K562 (cell line): ENCODE data around the gene GALNT5. TPM values are rescaled to one million over a fixed set of nuclear protein-coding genes. Genes with fewer than 3 reads are reported as not detected.

Experiments
- ATAC-seq: fragments of 200-7000 bp; cut with Tn5 transposase; 3 replicates; pipeline ENCODE4 v1.9.1; 2020; ENCODE audit warnings: moderate library complexity
- BruUV-seq: library from RNA; stranded (reverse); fragments of 400-500 nt; replicated peaks from 2 replicates; lab custom pipeline; 2021; lab: Mats Ljungman, UMichigan
- CTCF ChIA-PET: fragments of 300-600 bp; formaldehyde crosslinking; extraction: SDS; loops from one replicate; lab custom pipeline; 2021; ENCODE audit warnings: low intra/inter-chr PET ratio; lab: Yijun Ruan, JAX
- POLR2A ChIA-PET: fragments of 300-600, 350-650 bp; sonication (Branson Sonifier 250); formaldehyde crosslinking; extraction: SDS; loops from one replicate; lab custom pipeline; 2021; ENCODE audit warnings: antibody characterized with exemption, inconsistent platforms; lab: Yijun Ruan, JAX
- DNase-seq, 4 experiments: peaks; one replicate each; pipeline versions ENCODE4 v3.0.0 to v3.0.0-alpha.2; 2011 to 2018; ENCODE audit warnings: low spot score in 3 of 4, mixed read lengths in 3 of 4; ENCODE audit errors: extremely low read depth in 1 of 4
- FAIRE-seq: peaks from 2 replicates; lab custom pipeline; 2011; peaks lifted over from hg19 to GRCh38; lab: Jason Lieb, UNC
- H2AFZ ChIP-seq: 2 replicates; pipeline ENCODE4 v1.6.0; 2011; ENCODE audit warnings: low read depth, low read length, control low read depth, inconsistent platforms
- H3K27ac ChIP-seq: fragments of 200-600 bp; 3 replicates; pipeline ENCODE4 v1.8.0; 2011; ENCODE audit warnings: low read depth, mild to moderate bottlenecking, control low read depth, inconsistent platforms, low read length, moderate library complexity, mixed read lengths; ENCODE audit errors: extremely low read depth
- H3K27me3 ChIP-seq, 2 experiments: fragments of 300-600 bp in 1 of 2; 2 replicates in 1 of 2; 3 replicates in 1 of 2; pipeline versions ENCODE4 v1.6.0 to v1.8.0; 2011; ENCODE audit warnings: inconsistent platforms in 2 of 2, low read length in 2 of 2, mild to moderate bottlenecking in 1 of 2, mixed read lengths in 1 of 2, moderate library complexity in 1 of 2; ENCODE audit not compliant: control insufficient read depth in 2 of 2, insufficient read depth in 2 of 2
- H3K36me3 ChIP-seq: fragments of 300-600 bp; 3 replicates; pipeline ENCODE4 v1.8.0; 2011; ENCODE audit warnings: mild to moderate bottlenecking, low read length, inconsistent platforms; ENCODE audit not compliant: control insufficient read depth, insufficient read depth
- H3K4me1 ChIP-seq, 2 experiments: fragments of 200-600 bp in 1 of 2; replicated peaks in 1 of 2; 2 replicates in 1 of 2; 3 replicates in 1 of 2; pipeline versions ENCODE4 v1.5.1 to v1.8.0; 2011; ENCODE audit warnings: inconsistent platforms in 2 of 2, low read length in 2 of 2, mild to moderate bottlenecking in 1 of 2, mixed read lengths in 1 of 2, moderate library complexity in 1 of 2; ENCODE audit not compliant: control insufficient read depth in 2 of 2, insufficient read depth in 2 of 2
- H3K4me2 ChIP-seq: 2 replicates; pipeline ENCODE4 v1.6.1; 2011; ENCODE audit warnings: low read length, control low read depth, inconsistent platforms, mixed read lengths; ENCODE audit not compliant: insufficient read depth
- H3K4me3 ChIP-seq: fragments of 200-600 bp; sonication (generic), shearing (Covaris generic); 2 replicates; pipeline ENCODE4 v1.5.1; 2016; ENCODE audit warnings: control low read depth, inconsistent platforms
- H3K79me2 ChIP-seq: fragments of 200-600 bp; 3 replicates; pipeline ENCODE4 v1.8.0; 2011; ENCODE audit warnings: low read length, inconsistent platforms; ENCODE audit not compliant: control insufficient read depth, insufficient read depth
- H3K9ac ChIP-seq, 2 experiments: 2 replicates each; pipeline versions ENCODE4 v1.6.0 to v1.6.1; 2011; ENCODE audit warnings: low read depth in 2 of 2, low read length in 2 of 2, control low read depth in 1 of 2, inconsistent platforms in 1 of 2, mild to moderate bottlenecking in 1 of 2, mixed read lengths in 1 of 2; ENCODE audit not compliant: insufficient read depth in 1 of 2
- H3K9me1 ChIP-seq: one replicate; pipeline ENCODE4 v1.6.0; 2011; ENCODE audit warnings: inconsistent platforms, mild to moderate bottlenecking, low read length, moderate library complexity; ENCODE audit not compliant: control insufficient read depth, insufficient read depth
- H3K9me3 ChIP-seq: replicated peaks from 2 replicates; pipeline ENCODE4 v1.5.1; 2011; ENCODE audit warnings: low read depth, low read length, inconsistent platforms; ENCODE audit not compliant: control insufficient read depth, insufficient read depth
- H4K20me1 ChIP-seq: replicated peaks from 2 replicates; pipeline ENCODE4 v1.6.1; 2011; ENCODE audit warnings: low read length, inconsistent platforms, mixed read lengths; ENCODE audit not compliant: control insufficient read depth, insufficient read depth
- CHD7 ChIP-seq: fragments of 200-600 bp; sonication (generic); IDR thresholded peaks from one replicate; pipeline ENCODE4 v1.6.1; 2012; ENCODE audit warnings: mild to moderate bottlenecking, low read depth, low read length, inconsistent platforms
- ELK1 ChIP-seq: sonication (generic); formaldehyde crosslinking; IDR thresholded peaks from 2 replicates; pipeline ENCODE4 v1.8.1; 2022; ENCODE audit warnings: missing genetic modification reagents
- LARP7 ChIP-seq: fragments of 450-650 bp; IDR thresholded peaks from 2 replicates; pipeline ENCODE4 v1.6.1; 2016
- MTF1 ChIP-seq: fragments of 250-450 bp; sonication (Bioruptor Pico); IDR thresholded peaks from 2 replicates; pipeline ENCODE4 v1.9.0; 2021; ENCODE audit warnings: moderate library complexity, mild to moderate bottlenecking, inconsistent platforms, borderline replicate concordance
- PCBP1 ChIP-seq: fragments of 200-400 bp; formaldehyde crosslinking; IDR thresholded peaks from 2 replicates; pipeline ENCODE4 v1.6.1; 2018; ENCODE audit warnings: mild to moderate bottlenecking, low read depth, low read length; ENCODE audit not compliant: poor library complexity, severe bottlenecking
- SREBF2 ChIP-seq: sonication (generic); formaldehyde crosslinking; IDR thresholded peaks from 2 replicates; pipeline ENCODE4 v1.4.0; 2020; ENCODE audit warnings: mild to moderate bottlenecking, missing genetic modification reagents
- SRSF1 ChIP-seq: fragments of 200-400 bp; formaldehyde crosslinking; IDR thresholded peaks from 2 replicates; pipeline ENCODE4 v1.6.1; 2017; ENCODE audit warnings: mild to moderate bottlenecking, low read depth, low read length, moderate library complexity
- ZNF699 ChIP-seq: fragments of 250-450 bp; sonication (Bioruptor Pico); IDR thresholded peaks from 2 replicates; pipeline ENCODE4 v1.8.0; 2021; ENCODE audit warnings: mild to moderate bottlenecking, moderate library complexity; ENCODE audit not compliant: insufficient replicate concordance
- WGBS: fragments of 100-300 bp; shearing (Covaris generic); methylation state at CpG from one replicate; pipeline ENCODE4 v1.1.6; 2016; ENCODE audit warnings: low coverage, mixed read lengths; ENCODE audit not compliant: insufficient coverage; ENCODE audit errors: missing lambda C conversion rate; 5-methylcytosine and 5-hydroxymethylcytosine counted together
- in situ Hi-C: fragments of 300-500 bp; cut with MboI; formaldehyde crosslinking; loops from 4 replicates; pipeline ENCODE4 v1.15.0; 2018; ENCODE audit warnings: inconsistent platforms, mixed read lengths
- intact Hi-C: fragments of 100-400 bp; cut with micrococcal nuclease; formaldehyde crosslinking; loops from 2 replicates; pipeline ENCODE4 v1.14.2; 2022
- polyA plus RNA-seq, 8 experiments: library from polyadenylated mRNA; depleted of rRNA in 4 of 8; stranded (reverse) in 5 of 8; unstranded in 3 of 8; fragments of >200 nt; fragmentation: Nextera tagmentation in 2 of 8; fragmentation: Illumina TruSeq in 1 of 8; extraction: Ambion mirVana in 2 of 8; extraction: Trizol in 1 of 8; gene quantifications; 2 replicates each; pipeline versions ENCODE4 v1.2.1 to v1.2.3, GENCODE V29; 2011 to 2014; ENCODE audit warnings: inconsistent platforms in 1 of 8, missing spikeins in 1 of 8
- total RNA-seq, 7 experiments: library from RNA; depleted of rRNA in 6 of 7; stranded (reverse); fragments of >200 nt in 6 of 7; fragmentation: Illumina TruSeq in 2 of 7; extraction: Trizol in 2 of 7; gene quantifications; 2 replicates each; pipeline versions ENCODE4 v1.2.1 to v1.2.3, GENCODE V29; 2011 to 2021; ENCODE audit warnings: low replicate concordance in 1 of 7

Gene GALNT5
- total and polyA plus RNA-seq, 9 of the 15 experiments (the other 6 are each of a cell fraction or from before 2014, with no cell fraction given), result 21.6 to 73.0 (median 54.7) TPM

GRCh38 chr2:157296958-157297357, 39.5 kb downstream of the GALNT5 start:
- no peaks in the 10 kb centered on the region for H3K9me3 ChIP-seq
- DNase-seq, result no peak
- H3K27ac ChIP-seq, result no peak overlapping the region
- in situ Hi-C loops (no loop called here), intact Hi-C loops (no loop called here)
- H2AFZ ChIP-seq, result no peak overlapping the region
- no peak for ATAC-seq
- H3K4me3 ChIP-seq, result no peak overlapping the region
- peaks cover 0 to 8% of the 10 kb centered on the region in 2 experiments; a peak in 1 of 5 replicates for H3K4me1 ChIP-seq
- H3K27me3 ChIP-seq, result no peaks in the 10 kb centered on the region
- 98% methylated on average over 4 of the region's 4 CpGs for WGBS
- peaks cover 76% of the 10 kb centered on the region for H3K36me3 ChIP-seq
- CTCF ChIA-PET, result no interaction called here
- H3K4me2 ChIP-seq, result no peak overlapping the region
- no peak for TF ChIP-seq ZNF699 (CRISPR knock-in tag)
- TF ChIP-seq PCBP1, result no peak
- no peak for TF ChIP-seq SREBF2 (CRISPR knock-in tag)
- no peak for TF ChIP-seq MTF1 (CRISPR knock-in tag)
- no peak for TF ChIP-seq CHD7
- no peak for TF ChIP-seq ELK1
- no peak for TF ChIP-seq LARP7
- no peak for TF ChIP-seq SRSF1
- FAIRE-seq, result no peak
- no peak overlapping the region for H3K9ac ChIP-seq
- POLR2A ChIA-PET, result interaction anchor here (1.6 to 2.4 kb wide), 3 partner anchors 9 to 18 kb away, joined by 4 to 8 read pairs (median 6); no protein-coding TSS in a partner anchor
- no TSS peak for BruUV-seq
- no peaks in the 10 kb centered on the region for H4K20me1 ChIP-seq
- no peaks in the 10 kb centered on the region for H3K9me1 ChIP-seq
- H3K79me2 ChIP-seq, result no peaks in the 10 kb centered on the region
